Stimulated activated CD8-positive, alpha-beta memory T cell treated with anti-CD3 and anti-CD28 coated beads, Interleukin-4, amount 100 ng/mL, for 48 hours (primary cell): ENCODE data around the gene MED29.

Experiments used
- DNase-seq: peaks from one replicate; pipeline ENCODE4 v3.0.0-alpha.2; 2020

MED29 gene

GRCh38 chr19:39433480-39434079 lies 42.4 kb downstream of the MED29 start:
- no peak for DNase-seq

- DNase-seq, result no peak
Observed at GRCh38 chr19:39434123-39435076, 43.2 kb downstream of the MED29 start.

DNA sequence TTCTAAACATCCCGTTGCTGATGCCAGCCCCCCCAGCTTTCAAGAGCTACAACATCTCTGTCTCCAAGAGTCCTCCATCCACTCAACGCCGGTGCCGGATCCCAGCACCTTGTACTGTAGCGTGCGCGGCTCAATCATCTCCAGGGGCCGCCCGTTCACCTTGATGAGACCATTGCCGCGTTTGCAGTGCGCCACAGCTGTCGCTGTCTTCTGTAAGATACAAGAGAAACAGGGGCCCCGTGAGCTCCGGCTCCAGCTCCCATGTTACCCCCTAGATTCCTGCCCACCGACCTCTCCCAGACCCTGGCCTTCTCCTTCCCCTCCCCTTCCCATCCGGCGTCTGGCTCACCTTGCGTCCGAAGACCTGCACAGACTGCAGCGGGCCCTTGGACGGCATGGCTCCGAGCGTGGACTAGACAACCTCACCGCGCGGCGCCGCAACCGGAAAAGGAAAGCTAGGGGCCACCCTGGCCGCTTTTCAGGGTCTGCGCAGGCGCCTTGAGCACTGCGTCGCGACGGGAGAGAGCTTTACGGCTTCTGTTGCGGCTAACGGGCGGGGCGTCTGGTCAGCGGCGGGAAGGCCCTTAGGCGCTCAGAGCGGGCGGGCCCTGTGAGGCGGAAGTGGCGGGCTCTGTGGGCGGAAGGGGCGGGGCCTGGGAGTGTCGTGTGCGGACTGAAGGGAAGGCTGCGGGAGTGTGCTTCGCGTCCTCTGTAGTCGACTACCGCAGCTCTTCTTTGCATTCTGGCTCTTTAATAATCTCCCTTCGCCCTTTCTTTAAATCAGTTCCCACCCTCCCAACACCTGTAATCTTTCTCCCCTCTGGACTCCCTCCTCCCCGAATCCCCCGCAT lies 44.5 kb downstream of the MED29 start, which contains the start of gene RPS16:
TSS of gene RPS16 (minus strand) at position 451 of the 851 bp plus-strand sequence. CDS start at position 397, 54 bp downstream.
- peak; percentile 100 for DNase-seq

DNA sequence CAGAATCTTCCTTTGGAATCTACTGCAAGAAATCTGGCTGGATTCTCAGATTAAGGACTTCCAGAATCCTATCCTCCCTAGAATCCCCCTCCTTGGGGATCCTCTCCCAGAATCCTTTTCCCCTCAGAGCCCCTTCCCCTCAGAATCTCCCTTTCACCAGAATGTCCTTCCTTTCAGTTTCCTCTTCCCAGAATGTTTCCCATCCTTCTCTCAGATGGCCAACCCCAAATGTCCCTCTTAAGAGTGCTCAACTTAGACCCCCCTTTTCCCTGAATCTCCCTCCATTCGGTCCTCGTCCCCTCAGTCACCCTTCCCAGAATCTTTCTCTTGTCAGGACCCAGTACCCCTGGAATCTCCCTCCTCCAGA lies 45.2 kb downstream of the MED29 start:
- DNase-seq, result no peak

DNA sequence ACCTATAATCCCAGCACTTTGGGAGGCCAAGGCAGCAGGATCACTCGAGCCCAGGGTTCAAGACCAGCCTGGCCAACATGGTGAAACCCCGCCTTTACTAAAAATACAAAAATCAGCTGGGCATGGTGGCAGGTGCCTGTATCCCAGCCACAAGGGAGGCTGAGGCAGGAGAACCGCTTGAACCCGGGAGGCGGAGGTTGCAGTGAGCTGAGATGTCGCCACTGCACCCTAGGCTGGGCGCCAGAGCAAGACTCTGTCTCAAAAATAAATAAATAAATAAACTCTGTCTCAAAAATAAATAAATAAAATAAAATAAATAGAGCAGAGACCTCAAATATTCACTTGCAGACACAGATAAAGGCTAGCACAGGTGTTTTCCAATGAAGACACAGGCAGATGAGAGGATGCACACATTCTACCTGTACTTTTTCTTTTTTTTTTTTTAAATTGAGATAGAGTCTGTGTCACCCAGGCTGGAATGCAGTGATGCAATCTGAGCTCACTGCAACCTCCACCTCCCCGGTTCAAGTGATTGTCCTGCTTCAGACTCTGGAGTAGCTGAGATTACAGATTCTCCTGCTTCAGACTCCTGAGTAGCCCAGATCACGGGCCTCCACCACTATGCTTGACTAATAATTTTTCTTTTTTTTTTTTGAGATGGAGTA lies 47.2 kb downstream of the MED29 start:
- DNase-seq, result no peak

DNA sequence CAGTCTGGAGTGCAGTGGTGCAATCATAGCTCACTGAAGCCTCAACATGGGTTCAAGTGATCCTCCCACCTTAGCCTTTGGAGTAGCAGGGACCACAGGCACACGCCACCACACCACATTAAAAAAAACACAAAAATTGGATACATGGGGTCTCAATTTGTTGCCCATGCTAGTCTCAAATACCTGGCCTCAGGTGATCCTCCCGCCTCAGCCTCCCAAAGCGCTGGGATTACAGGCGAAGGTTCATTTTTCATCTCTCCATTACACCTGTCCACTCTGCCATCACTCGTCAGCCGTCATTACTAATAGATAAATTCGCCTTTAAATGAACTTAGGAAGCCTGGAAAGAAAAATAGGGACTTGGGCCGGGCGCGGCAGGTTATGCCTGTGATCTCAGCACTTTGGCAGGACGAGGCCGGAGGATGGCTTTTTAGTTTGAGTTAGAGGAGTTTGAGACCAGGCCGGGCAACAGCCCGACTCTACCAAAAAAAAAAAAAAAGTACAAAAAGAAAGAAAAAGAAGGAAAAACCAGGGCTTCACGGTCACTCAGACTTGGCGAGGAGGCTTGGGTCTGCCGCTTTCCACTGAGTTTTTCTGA lies 53.5 kb downstream of the MED29 start:
- DNase-seq, result no peak

GRCh38 chr19:39445196-39446111 lies 54.3 kb downstream of the MED29 start, which contains the start of gene SUPT5H:
Gene SUPT5H, plus strand, starts transcription at chr19:39445582. Its CDS starts 309 bp downstream, at chr19:39445891.
- DNase-seq, result peak; percentile 97

GRCh38 chr19:39446365-39447084 lies 55.3 kb downstream of the MED29 start:
- no peak for DNase-seq

GRCh38 chr19:39448271-39448670 lies 57.1 kb downstream of the MED29 start:
- DNase-seq, result peak; percentile 52

GRCh38 chr19:39449116-39449797 lies 58.1 kb downstream of the MED29 start:
- no peak for DNase-seq
